K562 (cell line): ENCODE data around the gene GNG5. TPM values are rescaled to one million over a fixed set of nuclear protein-coding genes. Genes with fewer than 3 reads are reported as not detected.

Source experiments
- ATAC-seq: fragments of 200-7000 bp; cut with Tn5 transposase; 3 replicates; pipeline ENCODE4 v1.9.1; 2020; ENCODE audit warnings: moderate library complexity
- BruUV-seq: library from RNA; stranded (reverse); fragments of 400-500 nt; replicated peaks from 2 replicates; lab custom pipeline; 2021; lab: Mats Ljungman, UMichigan
- CTCF ChIA-PET: fragments of 300-600 bp; formaldehyde crosslinking; extraction: SDS; loops from one replicate; lab custom pipeline; 2021; ENCODE audit warnings: low intra/inter-chr PET ratio; lab: Yijun Ruan, JAX
- POLR2A ChIA-PET: fragments of 300-600, 350-650 bp; sonication (Branson Sonifier 250); formaldehyde crosslinking; extraction: SDS; loops from one replicate; lab custom pipeline; 2021; ENCODE audit warnings: antibody characterized with exemption, inconsistent platforms; lab: Yijun Ruan, JAX
- DNase-seq, 4 experiments: peaks; one replicate each; pipeline versions ENCODE4 v3.0.0 to v3.0.0-alpha.2; 2011 to 2018; ENCODE audit warnings: low spot score in 3 of 4, mixed read lengths in 3 of 4; ENCODE audit errors: extremely low read depth in 1 of 4
- FAIRE-seq: peaks from 2 replicates; lab custom pipeline; 2011; peaks lifted over from hg19 to GRCh38; lab: Jason Lieb, UNC
- H2AFZ ChIP-seq: 2 replicates; pipeline ENCODE4 v1.6.0; 2011; ENCODE audit warnings: low read depth, low read length, control low read depth, inconsistent platforms
- H3K27ac ChIP-seq: fragments of 200-600 bp; 3 replicates; pipeline ENCODE4 v1.8.0; 2011; ENCODE audit warnings: low read depth, mild to moderate bottlenecking, control low read depth, inconsistent platforms, low read length, moderate library complexity, mixed read lengths; ENCODE audit errors: extremely low read depth
- H3K27me3 ChIP-seq, 2 experiments: fragments of 300-600 bp in 1 of 2; 2 replicates in 1 of 2; 3 replicates in 1 of 2; pipeline versions ENCODE4 v1.6.0 to v1.8.0; 2011; ENCODE audit warnings: inconsistent platforms in 2 of 2, low read length in 2 of 2, mild to moderate bottlenecking in 1 of 2, mixed read lengths in 1 of 2, moderate library complexity in 1 of 2; ENCODE audit not compliant: control insufficient read depth in 2 of 2, insufficient read depth in 2 of 2
- H3K36me3 ChIP-seq: fragments of 300-600 bp; 3 replicates; pipeline ENCODE4 v1.8.0; 2011; ENCODE audit warnings: mild to moderate bottlenecking, low read length, inconsistent platforms; ENCODE audit not compliant: control insufficient read depth, insufficient read depth
- H3K4me1 ChIP-seq, 2 experiments: fragments of 200-600 bp in 1 of 2; replicated peaks in 1 of 2; 2 replicates in 1 of 2; 3 replicates in 1 of 2; pipeline versions ENCODE4 v1.5.1 to v1.8.0; 2011; ENCODE audit warnings: inconsistent platforms in 2 of 2, low read length in 2 of 2, mild to moderate bottlenecking in 1 of 2, mixed read lengths in 1 of 2, moderate library complexity in 1 of 2; ENCODE audit not compliant: control insufficient read depth in 2 of 2, insufficient read depth in 2 of 2
- H3K4me2 ChIP-seq: 2 replicates; pipeline ENCODE4 v1.6.1; 2011; ENCODE audit warnings: low read length, control low read depth, inconsistent platforms, mixed read lengths; ENCODE audit not compliant: insufficient read depth
- H3K4me3 ChIP-seq: fragments of 200-600 bp; sonication (generic), shearing (Covaris generic); 2 replicates; pipeline ENCODE4 v1.5.1; 2016; ENCODE audit warnings: control low read depth, inconsistent platforms
- H3K79me2 ChIP-seq: fragments of 200-600 bp; 3 replicates; pipeline ENCODE4 v1.8.0; 2011; ENCODE audit warnings: low read length, inconsistent platforms; ENCODE audit not compliant: control insufficient read depth, insufficient read depth
- H3K9ac ChIP-seq, 2 experiments: 2 replicates each; pipeline versions ENCODE4 v1.6.0 to v1.6.1; 2011; ENCODE audit warnings: low read depth in 2 of 2, low read length in 2 of 2, control low read depth in 1 of 2, inconsistent platforms in 1 of 2, mild to moderate bottlenecking in 1 of 2, mixed read lengths in 1 of 2; ENCODE audit not compliant: insufficient read depth in 1 of 2
- H3K9me1 ChIP-seq: one replicate; pipeline ENCODE4 v1.6.0; 2011; ENCODE audit warnings: inconsistent platforms, mild to moderate bottlenecking, low read length, moderate library complexity; ENCODE audit not compliant: control insufficient read depth, insufficient read depth
- H3K9me3 ChIP-seq: replicated peaks from 2 replicates; pipeline ENCODE4 v1.5.1; 2011; ENCODE audit warnings: low read depth, low read length, inconsistent platforms; ENCODE audit not compliant: control insufficient read depth, insufficient read depth
- H4K20me1 ChIP-seq: replicated peaks from 2 replicates; pipeline ENCODE4 v1.6.1; 2011; ENCODE audit warnings: low read length, inconsistent platforms, mixed read lengths; ENCODE audit not compliant: control insufficient read depth, insufficient read depth
- ARID2 ChIP-seq: fragments of 450-650 bp; IDR thresholded peaks from 2 replicates; pipeline ENCODE4 v1.6.1; 2017; ENCODE audit warnings: antibody characterized with exemption, mild to moderate bottlenecking
- CBX3 ChIP-seq, 2 experiments: IDR thresholded peaks; 1 replicate in 1 of 2; 2 replicates in 1 of 2; pipeline ENCODE4 v1.6.1; 2012; ENCODE audit warnings: inconsistent platforms in 2 of 2, low read length in 2 of 2, borderline replicate concordance in 1 of 2, control low read depth in 1 of 2
- ELF2 ChIP-seq: fragments of 250-450 bp; sonication (Bioruptor Pico); IDR thresholded peaks from 2 replicates; pipeline ENCODE4 v1.5.0; 2021; ENCODE audit warnings: mild to moderate bottlenecking
- FOXJ3 ChIP-seq: sonication (generic); formaldehyde crosslinking; IDR thresholded peaks from 2 replicates; pipeline ENCODE4 v1.4.0; 2020; ENCODE audit warnings: mild to moderate bottlenecking, missing genetic modification reagents
- HMG20B ChIP-seq: fragments of 250-450 bp; sonication (Bioruptor Pico); IDR thresholded peaks from 2 replicates; pipeline ENCODE4 v1.5.0; 2021; ENCODE audit warnings: mild to moderate bottlenecking
- KLF1 ChIP-seq: fragments of 450-650 bp; IDR thresholded peaks from 2 replicates; pipeline ENCODE4 v1.6.1; 2016; ENCODE audit warnings: missing genetic modification characterization, missing compliant biosample characterization
- KLF6 ChIP-seq: fragments of 250-450 bp; sonication (Bioruptor Pico); IDR thresholded peaks from 2 replicates; pipeline ENCODE4 v1.4.0; 2020; ENCODE audit warnings: mild to moderate bottlenecking, moderate library complexity, borderline replicate concordance
- NCOA6 ChIP-seq: fragments of 450-650 bp; IDR thresholded peaks from 2 replicates; pipeline ENCODE4 v1.6.1; 2017; ENCODE audit warnings: mild to moderate bottlenecking
- NFE2 ChIP-seq: IDR thresholded peaks from 2 replicates; pipeline ENCODE4 v1.6.1; 2014; ENCODE audit warnings: antibody characterized with exemption, low read depth
- OTX1 ChIP-seq: fragments of 450-650 bp; formaldehyde crosslinking; IDR thresholded peaks from 2 replicates; pipeline ENCODE4 v1.4.0; 2022; ENCODE audit warnings: mild to moderate bottlenecking
- SRSF3 ChIP-seq: fragments of 200-400 bp; formaldehyde crosslinking; IDR thresholded peaks from 2 replicates; pipeline ENCODE4 v1.6.1; 2016; ENCODE audit warnings: mild to moderate bottlenecking, low read length, moderate library complexity; ENCODE audit not compliant: insufficient read depth
- TGIF2 ChIP-seq: sonication (generic); formaldehyde crosslinking; IDR thresholded peaks from 2 replicates; pipeline ENCODE4 v1.8.1; 2022; ENCODE audit warnings: mild to moderate bottlenecking, missing genetic modification reagents, moderate library complexity
- TRIM28 ChIP-seq: fragments of 450-650 bp; IDR thresholded peaks from 2 replicates; pipeline ENCODE4 v1.6.1; 2017
- ZEB2 ChIP-seq: fragments of 450-650 bp; IDR thresholded peaks from 2 replicates; pipeline ENCODE4 v1.6.1; 2016
- ZNF121 ChIP-seq: sonication (generic); formaldehyde crosslinking; conservative IDR thresholded peaks from 2 replicates; pipeline ENCODE4 v1.8.0; 2022; ENCODE audit warnings: missing genetic modification reagents
- ZNF165 ChIP-seq: fragments of 250-450 bp; sonication (Bioruptor Pico); IDR thresholded peaks from 2 replicates; pipeline ENCODE4 v1.4.0; 2020; ENCODE audit warnings: borderline replicate concordance
- ZNF764 ChIP-seq: fragments of 250-450 bp; sonication (Bioruptor Pico); IDR thresholded peaks from 2 replicates; pipeline ENCODE4 v1.4.0; 2020; ENCODE audit warnings: low read depth, mild to moderate bottlenecking, moderate library complexity
- WGBS: fragments of 100-300 bp; shearing (Covaris generic); methylation state at CpG from one replicate; pipeline ENCODE4 v1.1.6; 2016; ENCODE audit warnings: low coverage, mixed read lengths; ENCODE audit not compliant: insufficient coverage; ENCODE audit errors: missing lambda C conversion rate; 5-methylcytosine and 5-hydroxymethylcytosine counted together
- in situ Hi-C: fragments of 300-500 bp; cut with MboI; formaldehyde crosslinking; loops from 4 replicates; pipeline ENCODE4 v1.15.0; 2018; ENCODE audit warnings: inconsistent platforms, mixed read lengths
- intact Hi-C: fragments of 100-400 bp; cut with micrococcal nuclease; formaldehyde crosslinking; loops from 2 replicates; pipeline ENCODE4 v1.14.2; 2022
- polyA plus RNA-seq, 8 experiments: library from polyadenylated mRNA; depleted of rRNA in 4 of 8; stranded (reverse) in 5 of 8; unstranded in 3 of 8; fragments of >200 nt; fragmentation: Nextera tagmentation in 2 of 8; fragmentation: Illumina TruSeq in 1 of 8; extraction: Ambion mirVana in 2 of 8; extraction: Trizol in 1 of 8; gene quantifications; 2 replicates each; pipeline versions ENCODE4 v1.2.1 to v1.2.3, GENCODE V29; 2011 to 2014; ENCODE audit warnings: inconsistent platforms in 1 of 8, missing spikeins in 1 of 8
- total RNA-seq, 7 experiments: library from RNA; depleted of rRNA in 6 of 7; stranded (reverse); fragments of >200 nt in 6 of 7; fragmentation: Illumina TruSeq in 2 of 7; extraction: Trizol in 2 of 7; gene quantifications; 2 replicates each; pipeline versions ENCODE4 v1.2.1 to v1.2.3, GENCODE V29; 2011 to 2021; ENCODE audit warnings: low replicate concordance in 1 of 7
- TF ChIP-seq, protein P1 (sequence below): fragments of 450-650 bp; IDR thresholded peaks from 2 replicates; pipeline ENCODE4 v1.6.1; 2018; ENCODE audit warnings: mild to moderate bottlenecking, low read depth; ENCODE audit not compliant: partially characterized antibody
- TF ChIP-seq, protein P2 (sequence below): sonication (generic); formaldehyde crosslinking; IDR thresholded peaks from 2 replicates; pipeline ENCODE4 v1.9.0; 2022; ENCODE audit warnings: mild to moderate bottlenecking, missing genetic modification reagents

The GNG5 gene
- total and polyA plus RNA-seq, 9 of the 15 experiments (the other 6 are each of a cell fraction or from before 2014, with no cell fraction given): 61.9 to 243 (median 150) TPM

GRCh38 chr1:84540759-84541158 lies 34.4 kb upstream of the GNG5 start:
- intact Hi-C loops: loop anchor here (1.0 to 5.0 kb wide), 3 partner anchors 62 to 232 kb away; no protein-coding TSS in a partner anchor

More at GRCh38 chr1:84540759-84541158, 34.4 kb upstream of the GNG5 start:
- FAIRE-seq: no peak
- ChIA-PET CTCF (interaction anchor here (2.1 kb wide), 1 partner anchor 98 kb away, joined by 7 read pairs; no protein-coding TSS in a partner anchor), POLR2A (no interaction called here)
- ATAC-seq: no peak
- H3K4me1 ChIP-seq: no peaks in the 10 kb centered on the region
- WGBS: 17% methylated on average over 1 of the region's 1 CpG
- no peak overlapping the region for H3K9ac ChIP-seq
- no peaks in the 10 kb centered on the region for H3K27me3 ChIP-seq
- H3K9me3 ChIP-seq: no peaks in the 10 kb centered on the region
- H3K4me2 ChIP-seq: no peak overlapping the region
- H3K4me3 ChIP-seq: no peak overlapping the region
- TF ChIP-seq ZNF121 (CRISPR knock-in tag) (no peak), NCOA6 (no peak), ZEB2 (no peak), HMG20B (CRISPR knock-in tag) (no peak), KLF6 (CRISPR knock-in tag) (no peak), TRIM28 (no peak), TGIF2 (CRISPR knock-in tag) (no peak), ZNF764 (no peak), KLF1 (tag) (no peak), SRSF3 (no peak), ZNF165 (CRISPR knock-in tag) (no peak), OTX1 (CRISPR knock-in tag) (no peak), CBX3 (IDR thresholded peaks at IDR 0.05; ENCODE audit: borderline replicate concordance in 1 of 2, low read length in 2 of 2) (no peak), ARID2 (no peak), NFE2 (no peak), FOXJ3 (CRISPR knock-in tag) (no peak), ELF2 (CRISPR knock-in tag) (no peak)
- TF ChIP-seq, protein P1, sequence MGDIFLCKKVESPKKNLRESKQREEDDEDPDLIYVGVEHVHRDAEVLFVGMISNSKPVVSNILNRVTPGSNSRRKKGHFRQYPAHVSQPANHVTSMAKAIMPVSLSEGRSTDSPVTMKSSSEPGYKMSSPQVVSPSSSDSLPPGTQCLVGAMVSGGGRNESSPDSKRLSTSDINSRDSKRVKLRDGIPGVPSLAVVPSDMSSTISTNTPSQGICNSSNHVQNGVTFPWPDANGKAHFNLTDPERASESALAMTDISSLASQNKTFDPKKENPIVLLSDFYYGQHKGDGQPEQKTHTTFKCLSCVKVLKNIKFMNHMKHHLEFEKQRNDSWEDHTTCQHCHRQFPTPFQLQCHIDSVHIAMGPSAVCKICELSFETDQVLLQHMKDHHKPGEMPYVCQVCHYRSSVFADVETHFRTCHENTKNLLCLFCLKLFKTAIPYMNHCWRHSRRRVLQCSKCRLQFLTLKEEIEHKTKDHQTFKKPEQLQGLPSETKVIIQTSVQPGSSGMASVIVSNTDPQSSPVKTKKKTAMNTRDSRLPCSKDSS: no peak
- TF ChIP-seq, protein P2, sequence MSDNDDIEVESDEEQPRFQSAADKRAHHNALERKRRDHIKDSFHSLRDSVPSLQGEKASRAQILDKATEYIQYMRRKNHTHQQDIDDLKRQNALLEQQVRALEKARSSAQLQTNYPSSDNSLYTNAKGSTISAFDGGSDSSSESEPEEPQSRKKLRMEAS (CRISPR knock-in tag): no peak
- no peaks in the 10 kb centered on the region for H3K79me2 ChIP-seq
- H3K9me1 ChIP-seq: no peaks in the 10 kb centered on the region
- H3K27ac ChIP-seq: no peak overlapping the region
- no peak for DNase-seq
- no peak overlapping the region for H2AFZ ChIP-seq
- in situ Hi-C loops: no loop called here
- no peaks in the 10 kb centered on the region for H3K36me3 ChIP-seq
- no peaks in the 10 kb centered on the region for H4K20me1 ChIP-seq
- no TSS peak for BruUV-seq
